Esophagus squamous epithelium (tissue), 5 donors: ENCODE results near the gene GLB1L. TPM values are rescaled to one million over a fixed set of nuclear protein-coding genes. Genes with fewer than 3 reads are reported as not detected.

ENCODE experiments used
- DNase-seq: peaks from one replicate; lab custom pipeline; 2025; lab: John Stamatoyannopoulos, UW
- H3K27ac ChIP-seq, 4 donors: fragments of 200-600 bp; sonication (generic); one replicate each; pipeline ENCODE4 v1.5.1; 2016 to 2019; ENCODE audit warnings: mild to moderate bottlenecking in 1 of 4
- H3K27me3 ChIP-seq, 4 donors: fragments of 200-600 bp; sonication (generic); 1 replicate in 3 of 4; 2 replicates in 1 of 4; pipeline versions ENCODE4 v1.5.1 to v1.6.0; 2017 to 2021; ENCODE audit warnings: antibody characterized with exemption in 1 of 4
- H3K36me3 ChIP-seq, 3 donors: fragments of 200-600 bp; sonication (generic); one replicate each; pipeline ENCODE4 v1.5.1; 2016 to 2019
- H3K4me1 ChIP-seq, 3 donors: fragments of 200-600 bp; sonication (generic); one replicate each; pipeline ENCODE4 v1.5.1; 2017 to 2019
- H3K4me3 ChIP-seq, 4 donors: fragments of 200-600 bp; sonication (generic); 1 replicate in 3 of 4; 2 replicates in 1 of 4; pipeline ENCODE4 v1.5.1; 2016 to 2019; ENCODE audit warnings: mild to moderate bottlenecking in 2 of 4, moderate library complexity in 1 of 4
- H3K9me3 ChIP-seq, 3 donors: fragments of 200-600 bp; sonication (generic); one replicate each; pipeline ENCODE4 v1.5.1; 2016 to 2019
- POLR2A ChIP-seq, 4 donors: fragments of 450-650 bp; IDR thresholded peaks; one replicate each; pipeline ENCODE4 v1.6.1; 2017; ENCODE audit warnings: antibody characterized with exemption in 4 of 4, mild to moderate bottlenecking in 4 of 4, moderate library complexity in 3 of 4
- WGBS, 2 donors: methylation state at CpG; one replicate each; pipeline ENCODE4 v1.1.5; 2018; 5-methylcytosine and 5-hydroxymethylcytosine counted together
- intact Hi-C: fragments of 100-400 bp; cut with DNase I; formaldehyde crosslinking; loops from one replicate; pipeline ENCODE4 v1.15.0; 2022
- total RNA-seq, 4 donors: library from RNA; depleted of rRNA; stranded (reverse); fragments of >200 nt; gene quantifications; one replicate each; pipeline ENCODE4 v1.1.0, GENCODE V29; 2016
- TF ChIP-seq, protein P1 (sequence below), 6 experiments: fragments of 450-650 bp in 4 of 6; fragments of 200-600 bp in 2 of 6; sonication (generic) in 2 of 6; IDR thresholded peaks; one replicate each; pipeline ENCODE4 v1.5.1; 2016 to 2019; ENCODE audit warnings: antibody characterized with exemption in 6 of 6, mild to moderate bottlenecking in 4 of 6, moderate library complexity in 4 of 6
- donor health status: DM: yes; HTN: yes; CAD: no.

Gene GLB1L
- total RNA-seq, 4 donors from 2014 or later = 1.2 to 2.3 (median 1.7) TPM

DNA sequence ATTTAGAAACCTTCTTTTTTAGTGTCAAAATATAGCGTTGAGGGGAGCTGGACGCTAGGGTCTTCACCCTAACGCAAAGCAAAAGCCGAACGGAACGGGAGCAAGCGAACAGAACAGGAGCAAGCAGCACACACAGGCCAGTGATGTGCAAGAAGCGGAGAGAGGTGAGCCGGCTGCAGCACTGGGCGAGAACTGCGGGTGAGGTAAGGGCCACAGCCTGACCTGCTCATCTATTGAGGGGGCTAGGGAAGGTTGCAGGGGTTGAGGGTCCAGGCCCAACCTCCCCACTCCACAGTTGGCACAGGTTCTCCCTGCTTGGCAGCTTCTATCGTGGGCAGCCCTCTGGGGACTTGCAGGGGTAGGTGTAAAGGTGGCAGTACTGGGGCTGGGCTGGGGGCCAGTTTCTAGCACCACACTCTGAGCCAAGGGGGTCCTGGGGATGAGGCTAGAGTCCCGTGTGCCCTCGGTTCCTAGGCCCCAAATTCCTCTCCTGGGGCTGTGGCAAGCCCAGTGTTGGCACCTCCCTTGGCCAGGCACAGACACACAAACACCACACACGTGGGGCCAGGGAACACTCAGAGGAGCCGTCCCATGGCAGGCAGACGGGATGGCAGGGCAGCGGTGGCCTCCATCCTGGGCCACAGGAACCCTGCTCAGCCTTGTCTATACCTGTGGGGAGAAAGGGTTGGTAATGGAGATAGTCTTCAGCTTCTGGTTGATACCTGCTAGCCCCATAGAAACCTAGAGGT lies 25.3 kb downstream of the GLB1L start:
- Histone ChIP-seq H3K9me3 (no peaks in the 10 kb centered on the region), H3K27ac (peak overlapping the region in 2 of 4 donors; percentile 93 to 98), H3K4me3 (no peak overlapping the region), H3K4me1 (peaks cover 21 to 46% (median 29%) of the 10 kb centered on the region in 3 donors), H3K27me3 (no peaks in the 10 kb centered on the region), H3K36me3 (peaks cover 42 to 75% (median 50%) of the 10 kb centered on the region in 3 donors)
- intact Hi-C loops = loop anchor here (10.0 kb wide), 1 partner anchor 55 kb away; the partner anchor contains the start of gene NHEJ1
- DNase-seq = no peak
- no peak for TF ChIP-seq POLR2A (IDR thresholded peaks at IDR 0.05)
- TF ChIP-seq, protein P1, sequence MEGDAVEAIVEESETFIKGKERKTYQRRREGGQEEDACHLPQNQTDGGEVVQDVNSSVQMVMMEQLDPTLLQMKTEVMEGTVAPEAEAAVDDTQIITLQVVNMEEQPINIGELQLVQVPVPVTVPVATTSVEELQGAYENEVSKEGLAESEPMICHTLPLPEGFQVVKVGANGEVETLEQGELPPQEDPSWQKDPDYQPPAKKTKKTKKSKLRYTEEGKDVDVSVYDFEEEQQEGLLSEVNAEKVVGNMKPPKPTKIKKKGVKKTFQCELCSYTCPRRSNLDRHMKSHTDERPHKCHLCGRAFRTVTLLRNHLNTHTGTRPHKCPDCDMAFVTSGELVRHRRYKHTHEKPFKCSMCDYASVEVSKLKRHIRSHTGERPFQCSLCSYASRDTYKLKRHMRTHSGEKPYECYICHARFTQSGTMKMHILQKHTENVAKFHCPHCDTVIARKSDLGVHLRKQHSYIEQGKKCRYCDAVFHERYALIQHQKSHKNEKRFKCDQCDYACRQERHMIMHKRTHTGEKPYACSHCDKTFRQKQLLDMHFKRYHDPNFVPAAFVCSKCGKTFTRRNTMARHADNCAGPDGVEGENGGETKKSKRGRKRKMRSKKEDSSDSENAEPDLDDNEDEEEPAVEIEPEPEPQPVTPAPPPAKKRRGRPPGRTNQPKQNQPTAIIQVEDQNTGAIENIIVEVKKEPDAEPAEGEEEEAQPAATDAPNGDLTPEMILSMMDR (IDR thresholded peaks at IDR 0.05) = no peak
- 80 to 85% methylated on average over 14 to 15 of the region's 18 CpGs for WGBS, 2 donors

DNA sequence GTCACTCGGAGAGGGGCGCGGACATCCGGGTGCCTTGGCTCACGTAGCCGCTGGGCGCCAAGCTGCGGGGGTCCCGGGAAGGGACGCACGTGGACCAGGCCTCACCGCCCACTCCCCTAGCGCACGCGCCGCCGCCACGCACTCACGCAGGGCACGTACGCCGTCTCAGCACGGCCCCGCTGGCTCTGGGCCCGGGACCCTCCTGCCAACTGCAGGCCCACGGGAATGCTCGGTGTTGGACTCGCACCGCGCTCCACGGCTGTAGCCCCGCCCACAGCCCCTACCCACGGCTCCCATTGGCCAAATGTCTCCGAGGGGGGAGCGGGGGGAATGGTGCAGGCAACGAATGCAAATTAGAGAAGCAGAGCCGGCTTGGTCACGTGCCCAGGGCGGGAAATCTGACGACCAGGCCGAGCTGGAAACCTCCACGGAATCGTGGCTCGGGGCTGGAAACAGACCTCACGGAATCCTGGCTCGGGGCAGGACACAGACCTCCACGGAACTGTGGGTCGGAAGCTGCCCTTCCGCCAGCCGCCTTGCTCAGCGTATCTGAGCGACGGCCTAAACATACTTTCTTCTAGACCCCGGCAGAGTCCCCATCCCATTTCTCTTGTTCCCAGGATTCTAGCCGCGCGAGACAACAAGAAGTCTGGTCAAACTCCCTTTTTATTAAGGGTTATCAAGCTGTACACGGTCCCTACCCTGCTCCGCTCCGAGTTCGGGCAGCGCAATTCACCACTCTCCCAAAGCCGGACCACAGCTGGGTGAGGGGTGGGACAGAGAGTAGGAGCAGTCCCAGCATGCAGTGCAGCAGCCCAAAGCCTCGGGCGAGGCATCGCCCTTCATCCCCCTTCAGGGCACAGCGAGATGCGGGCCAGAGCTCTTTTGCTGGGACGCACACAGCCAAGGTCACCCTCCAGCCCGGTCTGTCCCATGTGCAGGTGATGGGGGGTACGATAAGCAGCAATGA lies 26.2 kb downstream of the GLB1L start, which contains the start of gene ABCB6:
ABCB6 (minus strand) TSS at position 227 of the 970 bp plus-strand sequence. CDS start 285 bp downstream, outside the sequence.
- intact Hi-C loops = loop anchor here (10.0 kb wide), 1 partner anchor 54 kb away; the partner anchor contains the start of gene NHEJ1
- Histone ChIP-seq H3K4me1 (peaks cover 21 to 46% (median 29%) of the 10 kb centered on the region in 3 donors), H3K27me3 (no peaks in the 10 kb centered on the region), H3K27ac (peak within 1 kb of the TSS; percentile 88 to 98 (median 95)), H3K36me3 (peaks cover 41 to 75% (median 44%) of the 10 kb centered on the region in 3 donors), H3K4me3 (peak within 1 kb of the TSS; percentile 47 to 77 (median 65)), H3K9me3 (no peaks in the 10 kb centered on the region)
- 6 to 34% methylated on average over 19 to 20 of the region's 71 CpGs for WGBS, 2 donors
- peak; percentile 71 for DNase-seq
- TF ChIP-seq, protein P1 (IDR thresholded peaks at IDR 0.05) = no peak
- TF ChIP-seq POLR2A (IDR thresholded peaks at IDR 0.05) = peak in 2 of 4 donors; percentile 20 to 74

DNA sequence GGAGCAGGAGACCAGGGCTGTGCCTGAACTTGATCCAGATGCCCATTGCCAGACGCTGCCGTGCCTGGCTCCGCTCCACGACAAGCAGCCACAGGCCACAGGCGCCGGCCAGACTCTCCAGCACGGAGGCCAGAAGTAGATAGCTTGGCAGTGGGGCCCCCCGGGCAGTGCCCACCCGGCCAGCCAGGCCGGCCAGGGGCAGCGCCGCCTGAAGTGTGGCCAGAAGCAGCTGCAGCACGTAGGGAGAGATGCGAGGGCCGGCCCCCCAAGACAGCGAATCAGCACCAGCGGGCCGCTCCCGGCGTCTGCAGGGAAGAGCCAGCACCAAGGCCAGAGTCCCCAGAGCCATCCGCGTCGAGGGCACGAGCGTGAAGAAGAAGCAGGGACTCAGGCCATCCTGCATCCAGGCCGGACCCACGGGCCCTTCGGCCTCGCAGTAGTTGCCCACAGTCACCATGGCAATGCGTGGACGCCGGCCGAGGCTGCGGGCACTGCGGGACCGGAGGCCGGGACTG lies 27.0 kb downstream of the GLB1L start:
- DNase-seq = no peak
- Histone ChIP-seq H3K4me3 (peak overlapping the region; percentile 47 to 77 (median 65)), H3K9me3 (no peaks in the 10 kb centered on the region), H3K36me3 (peaks cover 39 to 75% (median 40%) of the 10 kb centered on the region in 3 donors), H3K27me3 (no peaks in the 10 kb centered on the region), H3K27ac (peak overlapping the region; percentile 88 to 98 (median 95)), H3K4me1 (peaks cover 21 to 46% (median 29%) of the 10 kb centered on the region in 3 donors)
- TF ChIP-seq POLR2A (IDR thresholded peaks at IDR 0.05) = no peak
- TF ChIP-seq, protein P1 (IDR thresholded peaks at IDR 0.05) = peak in 1 of 6 experiments; percentile 14
- intact Hi-C loops = loop anchor here (10.0 kb wide), 1 partner anchor 53 kb away; the partner anchor contains the start of gene NHEJ1
- 0% methylated on average over 1 to 2 of the region's 37 CpGs for WGBS, 2 donors

DNA sequence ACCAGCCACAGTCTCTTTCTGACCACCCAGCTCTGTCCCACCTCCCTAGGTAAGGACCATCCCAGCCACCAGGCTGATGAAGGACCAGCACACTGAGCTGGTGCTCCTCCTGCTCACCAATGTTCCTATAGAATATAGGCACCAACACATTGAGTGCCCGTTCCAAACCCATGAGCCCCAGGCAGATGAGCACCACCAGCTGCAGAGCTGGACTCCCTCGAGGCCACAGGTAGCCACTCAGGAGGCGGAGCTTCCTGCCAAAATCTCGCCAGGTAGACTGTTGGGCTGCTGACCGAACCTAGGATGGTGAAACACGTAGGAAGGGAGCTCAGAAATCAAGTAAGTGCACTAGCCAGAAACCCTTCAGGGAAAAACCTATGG lies 28.7 kb downstream of the GLB1L start:
- DNase-seq = no peak
- TF ChIP-seq POLR2A (IDR thresholded peaks at IDR 0.05) = no peak
- TF ChIP-seq, protein P1 (IDR thresholded peaks at IDR 0.05) = no peak
- Histone ChIP-seq H3K36me3 (peaks cover 25 to 73% (median 41%) of the 10 kb centered on the region in 3 donors), H3K4me3 (no peak overlapping the region), H3K27ac (peak overlapping the region in 3 of 4 donors; percentile 88 to 98 (median 93)), H3K9me3 (no peaks in the 10 kb centered on the region), H3K4me1 (peaks cover 21 to 46% (median 29%) of the 10 kb centered on the region in 3 donors), H3K27me3 (no peaks in the 10 kb centered on the region)
- 84 to 92% methylated on average over 2 to 6 of the region's 6 CpGs for WGBS, 2 donors
- intact Hi-C loops = loop anchor here (10.0 kb wide), 1 partner anchor 52 kb away; the partner anchor contains the start of gene NHEJ1
